ENCODE results near the gene SERPINA4. TPM values are rescaled to one million over a fixed set of nuclear protein-coding genes. Genes with fewer than 3 reads are reported as not detected.

SERPINA4 gene
- total RNA-seq, 4 donors from 2014 or later, result 0.13 to 0.26 TPM; not detected in 2

DNA sequence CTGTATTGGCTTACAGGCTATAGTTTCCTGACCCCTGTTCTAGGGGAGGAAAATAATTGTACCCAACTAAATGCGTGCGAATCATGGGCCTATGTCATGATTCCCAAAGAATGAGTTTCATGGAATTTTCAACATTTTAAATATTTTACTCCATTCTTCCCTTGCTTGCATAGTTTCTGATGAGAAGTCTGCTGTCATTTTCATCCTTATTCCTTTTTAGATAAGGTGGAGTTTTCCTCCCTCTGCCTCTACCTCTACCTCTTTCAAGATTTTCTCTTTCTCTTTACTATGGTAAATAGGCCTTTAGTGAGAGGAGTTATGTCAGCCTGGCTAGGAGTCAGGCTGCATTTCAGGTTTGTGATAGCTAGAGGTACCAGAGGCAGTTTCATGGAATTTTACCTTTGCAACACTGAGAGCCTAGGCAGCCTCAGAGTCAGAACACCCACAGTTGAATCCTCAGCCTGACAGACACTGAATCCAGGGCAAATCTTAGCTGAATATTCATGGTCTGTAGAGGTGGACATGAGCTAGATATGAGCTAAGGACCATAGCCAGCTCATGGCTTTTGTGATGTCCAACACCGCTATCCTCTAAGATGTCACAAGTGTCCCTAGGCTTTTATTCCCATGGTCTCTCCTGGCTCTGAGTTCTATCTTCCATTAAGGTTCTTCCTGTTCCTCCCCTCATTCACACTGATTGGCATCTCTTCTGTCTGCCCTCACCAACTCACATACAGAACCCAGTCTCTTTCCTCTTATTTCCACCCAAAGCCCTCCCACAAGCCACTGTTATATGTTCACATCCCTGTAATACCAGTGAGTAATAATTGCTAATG is 57.0 kb downstream of the SERPINA4 start:
- intact Hi-C loops (cut with DNase I; ENCODE audit: low total_unique reads), result no loop called here

DNA sequence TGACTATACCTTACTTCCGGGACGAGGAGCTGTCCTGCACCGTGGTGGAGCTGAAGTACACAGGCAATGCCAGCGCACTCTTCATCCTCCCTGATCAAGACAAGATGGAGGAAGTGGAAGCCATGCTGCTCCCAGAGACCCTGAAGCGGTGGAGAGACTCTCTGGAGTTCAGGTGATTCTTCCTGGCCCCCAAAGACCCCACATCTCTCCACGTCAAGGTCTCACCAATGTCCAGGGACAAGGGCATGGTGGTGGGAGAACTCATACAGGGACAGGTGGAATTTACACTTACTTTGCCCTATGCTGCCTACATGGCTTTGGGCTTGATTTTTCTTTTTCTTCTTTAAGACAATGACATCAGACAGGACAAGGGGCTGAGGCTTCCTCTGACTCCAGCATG is 58.1 kb downstream of the SERPINA4 start:
- no peaks in the 10 kb centered on the region for H3K36me3 ChIP-seq
- intact Hi-C loops (cut with DNase I; ENCODE audit: low total_unique reads), result no loop called here
- ATAC-seq (no peak), DNase-seq (no peak)
- H3K9me3 ChIP-seq, result peaks cover 0 to 3% (median 0%) of the 10 kb centered on the region in 3 donors
- H3K27ac ChIP-seq, result no peak overlapping the region
- H3K27me3 ChIP-seq, result no peaks in the 10 kb centered on the region
- in situ Hi-C loops (cut with MboI; ENCODE audit: low sequenced_read_pairs in 4 of 4), result no loop called here
- no peak for TF ChIP-seq POLR2A (IDR thresholded peaks at IDR 0.05)
- TF ChIP-seq, protein P1, sequence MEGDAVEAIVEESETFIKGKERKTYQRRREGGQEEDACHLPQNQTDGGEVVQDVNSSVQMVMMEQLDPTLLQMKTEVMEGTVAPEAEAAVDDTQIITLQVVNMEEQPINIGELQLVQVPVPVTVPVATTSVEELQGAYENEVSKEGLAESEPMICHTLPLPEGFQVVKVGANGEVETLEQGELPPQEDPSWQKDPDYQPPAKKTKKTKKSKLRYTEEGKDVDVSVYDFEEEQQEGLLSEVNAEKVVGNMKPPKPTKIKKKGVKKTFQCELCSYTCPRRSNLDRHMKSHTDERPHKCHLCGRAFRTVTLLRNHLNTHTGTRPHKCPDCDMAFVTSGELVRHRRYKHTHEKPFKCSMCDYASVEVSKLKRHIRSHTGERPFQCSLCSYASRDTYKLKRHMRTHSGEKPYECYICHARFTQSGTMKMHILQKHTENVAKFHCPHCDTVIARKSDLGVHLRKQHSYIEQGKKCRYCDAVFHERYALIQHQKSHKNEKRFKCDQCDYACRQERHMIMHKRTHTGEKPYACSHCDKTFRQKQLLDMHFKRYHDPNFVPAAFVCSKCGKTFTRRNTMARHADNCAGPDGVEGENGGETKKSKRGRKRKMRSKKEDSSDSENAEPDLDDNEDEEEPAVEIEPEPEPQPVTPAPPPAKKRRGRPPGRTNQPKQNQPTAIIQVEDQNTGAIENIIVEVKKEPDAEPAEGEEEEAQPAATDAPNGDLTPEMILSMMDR (IDR thresholded peaks at IDR 0.05 in 4 of 5, conservative IDR thresholded peaks at IDR 0.05 in 1 of 5), result no peak
- H3K4me1 ChIP-seq, result no peaks in the 10 kb centered on the region
- H3K4me3 ChIP-seq, result no peak overlapping the region

More for the DNA sequence above, 57.0 kb downstream of the SERPINA4 start:
- Histone ChIP-seq H3K4me3 (no peak overlapping the region), H3K27me3 (no peaks in the 10 kb centered on the region), H3K9me3 (peaks cover 0 to 3% (median 0%) of the 10 kb centered on the region in 3 donors), H3K36me3 (no peaks in the 10 kb centered on the region), H3K27ac (no peak overlapping the region), H3K4me1 (no peaks in the 10 kb centered on the region)
- DNase-seq (no peak), ATAC-seq (no peak)
- in situ Hi-C loops (cut with MboI; ENCODE audit: low sequenced_read_pairs in 4 of 4), result no loop called here
- TF ChIP-seq POLR2A (IDR thresholded peaks at IDR 0.05), result no peak
- TF ChIP-seq, protein P1 (IDR thresholded peaks at IDR 0.05 in 4 of 5, conservative IDR thresholded peaks at IDR 0.05 in 1 of 5), result no peak

Other genes with a start within 250 kb of the SERPINA4 start
- gene SERPINA6, start 238.1 kb upstream of the SERPINA4 start, total RNA-seq, result under 1 TPM in 2 of 4 donors, not detected in 2; 0.26 to 0.69 TPM
- not detected for gene SERPINA2, start 194.7 kb upstream of the SERPINA4 start, total RNA-seq
- gene SERPINA1, start 172.8 kb upstream of the SERPINA4 start, total RNA-seq, result 100 to 1,000 TPM in 1 of 4 donors, 10 to 100 TPM in 1, 1 to 10 TPM in 1, under 1 TPM in 1; 0.56 to 135 (median 29.2) TPM
- under 1 TPM in 1 of 4 donors, not detected in 3; 0.22 TPM for gene SERPINA11, start 108.6 kb upstream of the SERPINA4 start, total RNA-seq
- not detected for gene SERPINA9, start 85.2 kb upstream of the SERPINA4 start, total RNA-seq
- not detected for gene SERPINA12, start 52.0 kb upstream of the SERPINA4 start, total RNA-seq
- gene SERPINA5, start 20.0 kb downstream of the SERPINA4 start, total RNA-seq, result 10 to 100 TPM in 2 of 4 donors, 1 to 10 TPM in 2; 1.8 to 63.2 (median 19.8) TPM
- gene SERPINA3, start 50.9 kb downstream of the SERPINA4 start, total RNA-seq, result 10 to 100 TPM; 18.3 to 80.9 (median 66.3) TPM
- 1 to 10 TPM; 1.1 to 6.9 (median 3.2) TPM for gene GSC, start 208.7 kb downstream of the SERPINA4 start, total RNA-seq